ENCODE data around the gene DCBLD1.

The DCBLD1 gene

DNA sequence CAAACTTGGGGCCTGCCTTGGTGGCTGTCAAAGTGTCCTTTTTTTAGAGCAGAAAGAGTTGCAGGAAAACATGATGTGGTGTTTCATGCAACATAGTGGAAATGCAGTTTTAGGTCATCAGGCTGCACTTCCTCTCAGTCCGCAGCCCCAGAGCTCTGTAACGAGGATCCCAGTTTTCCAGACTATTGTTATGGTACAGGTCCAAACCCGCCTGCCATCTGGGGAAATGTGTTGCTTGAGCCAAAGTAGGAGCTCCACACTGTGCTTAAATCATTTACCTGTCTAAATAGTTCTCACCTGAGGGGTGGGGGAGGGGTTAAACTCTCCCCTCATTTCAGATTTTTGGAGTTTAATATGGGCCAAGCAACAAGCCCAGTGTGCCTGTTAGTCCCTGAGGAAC is 60.0 kb downstream of the DCBLD1 start:
- no peaks in the 10 kb centered on the region for H4K20me1 ChIP-seq (ENCODE audit: insufficient read depth, low read length, poor library complexity, severe bottlenecking)
- peaks cover 8% of the 10 kb centered on the region for H3K4me1 ChIP-seq (ENCODE audit: insufficient read depth, low read length, poor library complexity, severe bottlenecking)
- no peaks in the 10 kb centered on the region for H3K27me3 ChIP-seq (ENCODE audit: insufficient read depth, low read length, poor library complexity, severe bottlenecking)
- H2AFZ ChIP-seq (ENCODE audit: low read length), result no peak overlapping the region
- no peaks in the 10 kb centered on the region for H3K9me2 ChIP-seq (replicated peaks; ENCODE audit: low read depth, low read length)
- H3K4me2 ChIP-seq (ENCODE audit: low read depth, low read length, poor library complexity, severe bottlenecking), result no peak overlapping the region
- H3K36me3 ChIP-seq (ENCODE audit: insufficient read depth, low read length), result no peaks in the 10 kb centered on the region
- H3K9me3 ChIP-seq (ENCODE audit: insufficient read depth, low read depth, low read length), result no peaks in the 10 kb centered on the region
- no peaks in the 10 kb centered on the region for H3F3A ChIP-seq (ENCODE audit: low read depth)
- H3K9ac ChIP-seq (ENCODE audit: low read depth, low read length, poor library complexity, severe bottlenecking), result no peak overlapping the region
- H3K4me3 ChIP-seq (ENCODE audit: low read length, poor library complexity, severe bottlenecking), result no peak overlapping the region
- no peaks in the 10 kb centered on the region for H3K79me2 ChIP-seq (ENCODE audit: insufficient read depth, low read length)
- TF ChIP-seq, protein P1, sequence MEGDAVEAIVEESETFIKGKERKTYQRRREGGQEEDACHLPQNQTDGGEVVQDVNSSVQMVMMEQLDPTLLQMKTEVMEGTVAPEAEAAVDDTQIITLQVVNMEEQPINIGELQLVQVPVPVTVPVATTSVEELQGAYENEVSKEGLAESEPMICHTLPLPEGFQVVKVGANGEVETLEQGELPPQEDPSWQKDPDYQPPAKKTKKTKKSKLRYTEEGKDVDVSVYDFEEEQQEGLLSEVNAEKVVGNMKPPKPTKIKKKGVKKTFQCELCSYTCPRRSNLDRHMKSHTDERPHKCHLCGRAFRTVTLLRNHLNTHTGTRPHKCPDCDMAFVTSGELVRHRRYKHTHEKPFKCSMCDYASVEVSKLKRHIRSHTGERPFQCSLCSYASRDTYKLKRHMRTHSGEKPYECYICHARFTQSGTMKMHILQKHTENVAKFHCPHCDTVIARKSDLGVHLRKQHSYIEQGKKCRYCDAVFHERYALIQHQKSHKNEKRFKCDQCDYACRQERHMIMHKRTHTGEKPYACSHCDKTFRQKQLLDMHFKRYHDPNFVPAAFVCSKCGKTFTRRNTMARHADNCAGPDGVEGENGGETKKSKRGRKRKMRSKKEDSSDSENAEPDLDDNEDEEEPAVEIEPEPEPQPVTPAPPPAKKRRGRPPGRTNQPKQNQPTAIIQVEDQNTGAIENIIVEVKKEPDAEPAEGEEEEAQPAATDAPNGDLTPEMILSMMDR (conservative IDR thresholded peaks at IDR 0.05; ENCODE audit: low read length), result no peak
- TF ChIP-seq EZH2phosphoT487 (IDR thresholded peaks at IDR 0.05; ENCODE audit: borderline replicate concordance), result no peak

DNA sequence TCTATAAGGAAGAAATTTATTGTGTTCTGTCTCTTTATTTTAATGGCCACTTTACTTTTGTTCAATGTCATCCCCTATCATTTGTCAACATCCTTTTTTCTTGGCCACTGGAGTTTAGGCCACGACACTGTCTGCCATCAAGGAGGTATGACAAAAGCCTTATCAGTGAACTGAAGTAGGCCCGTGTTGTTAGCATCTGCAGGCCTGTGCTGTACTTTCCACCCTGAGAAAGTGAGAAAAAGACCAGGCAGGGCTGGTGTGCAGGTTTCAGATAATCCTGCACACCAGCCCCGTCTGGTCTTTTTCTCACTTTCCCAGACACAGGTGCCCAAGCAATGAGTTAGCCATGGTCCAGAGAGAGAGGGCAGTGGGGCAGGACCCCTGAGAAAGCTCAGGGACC is 62.2 kb downstream of the DCBLD1 start:
- Histone ChIP-seq H3K27me3 (ENCODE audit: insufficient read depth, low read length, poor library complexity, severe bottlenecking) (no peaks in the 10 kb centered on the region), H3K9me2 (replicated peaks; ENCODE audit: low read depth, low read length) (no peaks in the 10 kb centered on the region), H2AFZ (ENCODE audit: low read length) (no peak overlapping the region), H3K36me3 (ENCODE audit: insufficient read depth, low read length) (no peaks in the 10 kb centered on the region), H4K20me1 (ENCODE audit: insufficient read depth, low read length, poor library complexity, severe bottlenecking) (no peaks in the 10 kb centered on the region), H3K9me3 (ENCODE audit: insufficient read depth, low read depth, low read length) (no peaks in the 10 kb centered on the region), H3K4me2 (ENCODE audit: low read depth, low read length, poor library complexity, severe bottlenecking) (no peak overlapping the region), H3K9ac (ENCODE audit: low read depth, low read length, poor library complexity, severe bottlenecking) (no peak overlapping the region), H3K79me2 (ENCODE audit: insufficient read depth, low read length) (no peaks in the 10 kb centered on the region), H3F3A (ENCODE audit: low read depth) (no peaks in the 10 kb centered on the region), H3K4me1 (ENCODE audit: insufficient read depth, low read length, poor library complexity, severe bottlenecking) (peaks cover 19% of the 10 kb centered on the region), H3K4me3 (ENCODE audit: low read length, poor library complexity, severe bottlenecking) (no peak overlapping the region)
- TF ChIP-seq EZH2phosphoT487 (IDR thresholded peaks at IDR 0.05; ENCODE audit: borderline replicate concordance), result no peak
- TF ChIP-seq, protein P1 (conservative IDR thresholded peaks at IDR 0.05; ENCODE audit: low read length), result no peak

DNA sequence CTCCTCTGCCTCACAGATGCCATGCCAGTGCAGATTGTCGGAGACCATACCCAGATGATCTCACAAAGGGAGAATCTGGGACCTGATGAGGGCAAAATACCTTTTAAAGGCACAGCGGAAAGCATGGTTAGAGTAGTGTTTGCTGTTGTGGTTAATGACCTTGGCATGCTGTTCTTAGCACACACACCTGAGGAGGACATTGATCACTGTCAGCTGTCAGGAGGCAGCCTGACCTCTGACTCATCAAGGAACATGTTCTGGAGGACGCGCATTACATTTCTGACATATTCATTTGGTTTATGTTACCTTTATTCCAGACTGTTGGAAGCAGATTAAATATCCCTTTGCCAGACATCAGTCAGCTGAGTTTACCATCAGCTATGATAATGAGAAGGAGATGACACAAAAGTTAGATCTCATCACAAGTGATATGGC is 62.7 kb downstream of the DCBLD1 start:
- H3K9me3 ChIP-seq (ENCODE audit: insufficient read depth, low read depth, low read length), result no peaks in the 10 kb centered on the region
- no peaks in the 10 kb centered on the region for H4K20me1 ChIP-seq (ENCODE audit: insufficient read depth, low read length, poor library complexity, severe bottlenecking)
- H3K4me3 ChIP-seq (ENCODE audit: low read length, poor library complexity, severe bottlenecking), result no peak overlapping the region
- no peaks in the 10 kb centered on the region for H3K36me3 ChIP-seq (ENCODE audit: insufficient read depth, low read length)
- H3K4me1 ChIP-seq (ENCODE audit: insufficient read depth, low read length, poor library complexity, severe bottlenecking), result peaks cover 24% of the 10 kb centered on the region
- H3K9ac ChIP-seq (ENCODE audit: low read depth, low read length, poor library complexity, severe bottlenecking), result no peak overlapping the region
- H3K79me2 ChIP-seq (ENCODE audit: insufficient read depth, low read length), result no peaks in the 10 kb centered on the region
- H3K9me2 ChIP-seq (replicated peaks; ENCODE audit: low read depth, low read length), result no peaks in the 10 kb centered on the region
- H3K27me3 ChIP-seq (ENCODE audit: insufficient read depth, low read length, poor library complexity, severe bottlenecking), result no peaks in the 10 kb centered on the region
- H2AFZ ChIP-seq (ENCODE audit: low read length), result no peak overlapping the region
- TF ChIP-seq, protein P1 (conservative IDR thresholded peaks at IDR 0.05; ENCODE audit: low read length), result no peak
- no peak for TF ChIP-seq EZH2phosphoT487 (IDR thresholded peaks at IDR 0.05; ENCODE audit: borderline replicate concordance)
- H3K4me2 ChIP-seq (ENCODE audit: low read depth, low read length, poor library complexity, severe bottlenecking), result no peak overlapping the region
- H3F3A ChIP-seq (ENCODE audit: low read depth), result no peaks in the 10 kb centered on the region

Measured in Loucy (cell line).